DND-41 (cell line): ENCODE results near the gene KAZALD1.

ENCODE experiments used
- ATAC-seq: fragments of 200-7000 bp; cut with Tn5 transposase; 3 replicates; pipeline ENCODE4 v1.9.1; 2021; ENCODE audit warnings: low read depth; ENCODE audit not compliant: insufficient read depth
- DNase-seq: peaks from one replicate; pipeline ENCODE4 v3.0.0-alpha.2; 2020
- H2AFZ ChIP-seq: 2 replicates; pipeline ENCODE4 v1.6.0; 2012; ENCODE audit warnings: low read depth, low read length
- H3K27ac ChIP-seq: 2 replicates; pipeline ENCODE4 v1.5.1; 2012; ENCODE audit warnings: low read length, inconsistent platforms
- H3K27me3 ChIP-seq: fragments of 200-600 bp; sonication (generic); 2 replicates; pipeline ENCODE4 v1.6.0; 2012; ENCODE audit warnings: low read length, mild to moderate bottlenecking, inconsistent platforms; ENCODE audit not compliant: insufficient read depth, poor library complexity
- H3K36me3 ChIP-seq: 2 replicates; pipeline ENCODE4 v1.5.1; 2012; ENCODE audit warnings: low read length, inconsistent platforms; ENCODE audit not compliant: insufficient read depth
- H3K4me1 ChIP-seq: 2 replicates; pipeline ENCODE4 v1.5.1; 2012; ENCODE audit warnings: mild to moderate bottlenecking, low read length; ENCODE audit not compliant: insufficient read depth
- H3K4me2 ChIP-seq: 2 replicates; pipeline ENCODE4 v1.6.0; 2012; ENCODE audit warnings: mild to moderate bottlenecking, moderate library complexity, low read length, inconsistent platforms; ENCODE audit not compliant: insufficient read depth
- H3K4me3 ChIP-seq, 2 experiments: fragments of 200-600 bp in 1 of 2; shearing (Covaris generic) in 1 of 2; 2 replicates each; pipeline ENCODE4 v1.5.1; 2012 to 2016; ENCODE audit warnings: inconsistent platforms in 2 of 2, low read length in 2 of 2, mild to moderate bottlenecking in 2 of 2, low read depth in 1 of 2, moderate library complexity in 1 of 2
- H3K79me2 ChIP-seq: 2 replicates; pipeline ENCODE4 v1.6.0; 2012; ENCODE audit warnings: low read length, inconsistent platforms; ENCODE audit not compliant: insufficient read depth
- H3K9ac ChIP-seq: 2 replicates; pipeline ENCODE4 v1.6.0; 2012; ENCODE audit warnings: low read depth, mild to moderate bottlenecking, inconsistent platforms, low read length, moderate library complexity
- H3K9me3 ChIP-seq: 2 replicates; pipeline ENCODE4 v1.5.1; 2012; ENCODE audit warnings: low read length, moderate library complexity, mild to moderate bottlenecking, inconsistent platforms; ENCODE audit not compliant: insufficient read depth, severe bottlenecking
- H4K20me1 ChIP-seq: 2 replicates; pipeline ENCODE4 v1.6.0; 2012; ENCODE audit warnings: low read length; ENCODE audit not compliant: insufficient read depth
- EZH2 ChIP-seq: IDR thresholded peaks from 3 replicates; pipeline ENCODE4 v1.6.1; 2012; ENCODE audit warnings: borderline replicate concordance, low read depth, mild to moderate bottlenecking, moderate library complexity, low read length, inconsistent platforms; ENCODE audit not compliant: severe bottlenecking
- TF ChIP-seq, protein P1 (sequence below): IDR thresholded peaks from 2 replicates; pipeline ENCODE4 v1.5.1; 2012; ENCODE audit warnings: borderline replicate concordance, low read length, moderate library complexity, mild to moderate bottlenecking; ENCODE audit not compliant: poor library complexity, severe bottlenecking; ENCODE audit errors: extremely low read depth

The KAZALD1 gene

DNA sequence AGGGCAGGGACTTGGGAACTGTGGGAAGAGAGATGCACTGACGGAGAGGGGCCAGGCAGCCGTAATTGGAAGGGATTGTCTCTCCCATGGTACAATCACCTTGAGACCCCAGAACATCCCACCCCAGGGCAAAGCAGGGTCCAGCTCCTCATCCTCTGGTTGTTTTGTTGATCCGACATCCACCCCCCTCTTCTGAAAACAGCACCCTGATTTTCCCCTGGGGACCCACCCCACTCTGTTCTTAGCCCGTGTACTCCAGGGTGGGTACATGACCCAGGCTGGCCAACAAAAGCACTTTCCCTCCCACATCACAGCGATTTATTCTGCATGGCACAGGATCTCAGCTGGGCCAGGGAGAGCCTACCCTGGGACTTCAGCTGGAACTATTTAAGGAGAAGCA is 45.0 kb upstream of the KAZALD1 start:
- Histone ChIP-seq H3K27ac (no peak overlapping the region), H3K4me2 (no peak overlapping the region), H3K36me3 (no peaks in the 10 kb centered on the region), H3K9ac (no peak overlapping the region), H2AFZ (no peak overlapping the region), H4K20me1 (peaks cover 7% of the 10 kb centered on the region), H3K4me1 (peaks cover 7% of the 10 kb centered on the region; the same call in 1 of the 2 replicates), H3K4me3 (no peak overlapping the region), H3K27me3 (peaks cover 4% of the 10 kb centered on the region), H3K79me2 (no peaks in the 10 kb centered on the region), H3K9me3 (no peaks in the 10 kb centered on the region)
- DNase-seq (no peak), ATAC-seq (no peak)
- TF ChIP-seq EZH2: no peak
- TF ChIP-seq, protein P1, sequence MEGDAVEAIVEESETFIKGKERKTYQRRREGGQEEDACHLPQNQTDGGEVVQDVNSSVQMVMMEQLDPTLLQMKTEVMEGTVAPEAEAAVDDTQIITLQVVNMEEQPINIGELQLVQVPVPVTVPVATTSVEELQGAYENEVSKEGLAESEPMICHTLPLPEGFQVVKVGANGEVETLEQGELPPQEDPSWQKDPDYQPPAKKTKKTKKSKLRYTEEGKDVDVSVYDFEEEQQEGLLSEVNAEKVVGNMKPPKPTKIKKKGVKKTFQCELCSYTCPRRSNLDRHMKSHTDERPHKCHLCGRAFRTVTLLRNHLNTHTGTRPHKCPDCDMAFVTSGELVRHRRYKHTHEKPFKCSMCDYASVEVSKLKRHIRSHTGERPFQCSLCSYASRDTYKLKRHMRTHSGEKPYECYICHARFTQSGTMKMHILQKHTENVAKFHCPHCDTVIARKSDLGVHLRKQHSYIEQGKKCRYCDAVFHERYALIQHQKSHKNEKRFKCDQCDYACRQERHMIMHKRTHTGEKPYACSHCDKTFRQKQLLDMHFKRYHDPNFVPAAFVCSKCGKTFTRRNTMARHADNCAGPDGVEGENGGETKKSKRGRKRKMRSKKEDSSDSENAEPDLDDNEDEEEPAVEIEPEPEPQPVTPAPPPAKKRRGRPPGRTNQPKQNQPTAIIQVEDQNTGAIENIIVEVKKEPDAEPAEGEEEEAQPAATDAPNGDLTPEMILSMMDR: no peak

DNA sequence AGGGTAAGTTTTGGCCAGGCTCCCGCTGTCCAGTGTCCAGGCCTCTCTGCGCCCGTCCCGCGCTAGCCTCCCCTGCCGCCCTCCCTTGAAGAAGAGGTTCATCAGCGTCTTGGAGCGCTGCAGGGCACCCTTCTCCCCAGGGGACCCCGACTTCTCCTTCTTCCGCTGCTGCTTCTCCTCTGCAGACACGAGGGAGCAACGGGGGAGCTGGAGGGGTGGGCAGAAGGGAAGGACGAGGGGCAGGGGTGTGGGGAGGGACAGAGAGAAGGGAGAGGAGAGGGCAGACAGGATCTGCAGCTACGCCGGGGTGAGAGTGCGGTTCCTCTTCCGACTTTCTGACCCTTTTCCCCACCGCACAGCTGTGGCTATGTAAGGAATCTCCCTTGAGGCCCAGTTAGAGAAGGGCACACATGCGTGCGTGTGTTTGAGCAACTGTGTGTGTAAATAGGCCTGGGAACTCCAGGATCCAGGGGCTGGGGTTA is 43.6 kb upstream of the KAZALD1 start:
- H3K4me1 ChIP-seq: peaks cover 5% of the 10 kb centered on the region; the same call in 1 of the 2 replicates
- TF ChIP-seq, protein P1: no peak
- no peak for TF ChIP-seq EZH2
- peaks cover 7% of the 10 kb centered on the region for H4K20me1 ChIP-seq
- no peaks in the 10 kb centered on the region for H3K9me3 ChIP-seq
- H3K27ac ChIP-seq: no peak overlapping the region
- no peaks in the 10 kb centered on the region for H3K79me2 ChIP-seq
- no peak overlapping the region for H2AFZ ChIP-seq
- ATAC-seq (no peak), DNase-seq (no peak)
- no peaks in the 10 kb centered on the region for H3K36me3 ChIP-seq
- no peak overlapping the region for H3K4me2 ChIP-seq
- H3K9ac ChIP-seq: no peak overlapping the region
- H3K4me3 ChIP-seq: no peak overlapping the region
- peaks cover 4% of the 10 kb centered on the region for H3K27me3 ChIP-seq

DNA sequence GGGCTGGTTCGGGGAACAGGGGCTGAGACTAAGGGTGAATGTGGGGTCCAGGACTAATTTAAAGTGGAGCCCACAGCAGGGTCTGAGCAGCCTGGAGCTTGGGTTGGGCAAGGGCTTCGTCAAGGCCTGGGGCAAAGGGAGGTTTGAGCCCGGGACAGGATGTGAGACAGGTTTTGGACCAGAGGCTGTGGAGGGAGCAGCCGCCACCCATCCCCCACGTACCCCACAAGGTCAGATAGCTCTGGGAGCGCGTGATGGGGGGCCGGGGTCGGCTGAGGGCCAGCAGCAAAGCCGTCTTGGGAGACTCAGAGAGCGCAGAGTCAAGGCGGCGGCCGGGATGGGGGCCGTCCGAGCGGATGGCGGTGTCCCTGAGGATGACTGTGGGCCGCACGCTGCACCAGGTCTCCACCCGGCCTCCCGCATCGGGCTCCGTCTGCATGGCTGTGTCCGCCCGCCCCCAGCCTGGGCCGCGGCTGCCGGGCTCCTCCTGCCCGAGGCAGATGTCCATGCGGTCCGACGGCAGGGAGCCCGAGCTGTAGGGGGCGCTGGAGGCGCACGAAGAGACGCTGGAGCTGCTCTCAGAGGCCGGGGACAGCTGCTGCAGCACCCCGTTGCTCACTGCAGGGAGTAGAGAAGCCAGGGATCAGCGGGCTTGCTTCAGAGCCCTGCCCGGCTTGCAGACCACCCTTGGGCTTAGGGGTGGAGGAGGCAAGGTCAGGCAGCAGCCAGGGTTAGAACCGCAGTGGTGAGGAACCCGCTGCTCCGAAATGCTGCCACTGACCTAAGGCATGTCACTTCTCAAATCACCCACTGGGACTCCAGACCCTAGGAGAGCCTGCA is 43.0 kb upstream of the KAZALD1 start:
- Histone ChIP-seq H3K9me3 (no peaks in the 10 kb centered on the region), H4K20me1 (peaks cover 7% of the 10 kb centered on the region), H3K9ac (no peak overlapping the region), H3K4me2 (no peak overlapping the region), H3K27me3 (peaks cover 4% of the 10 kb centered on the region), H3K79me2 (no peaks in the 10 kb centered on the region), H3K4me1 (peaks cover 5% of the 10 kb centered on the region; the same call in 1 of the 2 replicates), H3K4me3 (no peak overlapping the region), H3K27ac (no peak overlapping the region), H2AFZ (no peak overlapping the region), H3K36me3 (no peaks in the 10 kb centered on the region)
- ATAC-seq (peak; percentile 57), DNase-seq (peak; percentile 56)
- no peak for TF ChIP-seq EZH2
- TF ChIP-seq, protein P1: peak; percentile 57
